ENCODE measurements around the gene LCE1A.

LCE1A gene, protein sequence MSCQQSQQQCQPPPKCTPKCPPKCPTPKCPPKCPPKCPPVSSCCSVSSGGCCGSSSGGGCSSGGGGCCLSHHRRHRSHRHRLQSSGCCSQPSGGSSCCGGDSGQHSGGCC

DNA sequence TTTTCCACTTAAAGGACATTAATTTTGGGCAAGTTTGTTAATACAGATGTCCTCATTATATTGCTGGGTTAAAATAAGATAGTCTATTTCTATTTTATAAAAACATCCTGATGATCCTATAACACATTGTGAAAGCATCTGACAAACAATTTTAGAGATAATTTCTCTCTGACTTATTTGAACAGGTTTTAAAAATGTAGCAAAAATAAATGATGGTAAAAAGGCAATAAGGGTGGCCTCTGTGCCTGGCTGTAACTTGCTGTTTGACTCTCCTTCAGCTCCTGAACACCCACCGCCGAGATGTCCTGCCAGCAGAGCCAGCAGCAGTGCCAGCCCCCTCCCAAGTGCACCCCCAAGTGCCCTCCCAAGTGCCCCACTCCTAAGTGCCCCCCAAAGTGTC lies at the start of gene LCE1A:
LCE1A (plus strand) TSS at position 301 of the 400 bp plus-strand sequence; CDS start at position 301, 0 bp downstream.
- H3K4me3 Mint-ChIP-seq = no peak within 1 kb of the TSS
- H3K4me1 Mint-ChIP-seq (ENCODE audit: low read depth) = no peaks in the 10 kb centered on the region
- H3K36me3 Mint-ChIP-seq = no peaks in the 10 kb centered on the region
- H3K27ac Mint-ChIP-seq = no peak within 1 kb of the TSS
- H3K9me3 Mint-ChIP-seq (ENCODE audit: low read depth) = no peaks in the 10 kb centered on the region
- H3K27me3 Mint-ChIP-seq = peaks cover 12% of the 10 kb centered on the region

DNA sequence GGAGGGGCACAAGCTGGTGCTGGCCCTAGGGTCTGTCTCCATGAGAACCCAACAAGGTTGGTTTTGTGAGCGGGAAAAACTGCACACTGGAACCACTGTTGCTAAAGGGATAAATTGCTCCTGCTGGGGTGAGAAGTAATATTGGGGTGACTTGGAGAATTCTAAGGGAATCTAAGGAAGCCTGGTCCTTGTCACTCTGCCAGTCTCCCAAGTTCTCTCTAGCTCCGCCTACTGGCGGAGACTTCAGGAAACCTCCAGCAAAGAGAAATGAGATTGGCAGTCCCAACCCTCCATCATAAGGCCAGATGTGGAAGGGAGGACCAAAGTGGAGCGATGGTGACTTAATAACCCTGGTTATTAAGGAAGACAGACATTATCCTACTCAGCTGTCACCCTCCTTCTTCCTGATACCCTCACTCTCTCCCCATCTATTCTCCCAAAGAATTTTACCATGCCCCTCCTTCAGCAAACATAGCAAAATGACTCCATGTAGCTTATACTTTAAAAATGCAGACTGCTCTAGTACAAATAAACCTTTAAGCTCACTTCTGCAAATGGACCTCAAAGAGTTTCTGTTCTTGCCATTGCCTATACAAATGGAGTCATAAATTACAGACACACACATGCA lies 49.6 kb upstream of the LCE1A start:
- Mint-ChIP-seq H3K4me1 (ENCODE audit: low read depth) (no peaks in the 10 kb centered on the region), H3K27ac (no peak overlapping the region), H3K4me3 (no peak overlapping the region), H3K36me3 (no peaks in the 10 kb centered on the region), H3K9me3 (ENCODE audit: low read depth) (no peaks in the 10 kb centered on the region), H3K27me3 (peaks cover 23% of the 10 kb centered on the region)

DNA sequence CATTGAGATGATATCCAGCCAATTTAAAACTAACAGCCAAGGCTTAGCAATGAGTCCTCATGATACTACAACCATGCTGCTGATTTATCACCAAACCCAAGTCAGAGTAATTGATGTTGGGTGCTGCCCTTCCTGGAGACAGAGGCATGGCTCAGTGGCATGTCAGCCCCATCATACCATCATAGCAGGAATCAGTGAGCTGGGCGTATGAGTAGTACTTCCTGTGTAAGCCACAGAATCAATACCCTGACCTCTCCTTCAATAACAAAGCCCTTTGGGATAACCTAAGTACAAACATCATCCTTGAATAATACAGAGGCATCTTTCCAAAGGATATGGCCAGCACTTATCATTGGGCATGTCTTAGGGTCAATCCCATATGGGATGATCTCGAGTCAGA lies 44.2 kb upstream of the LCE1A start:
- Mint-ChIP-seq H3K36me3 (no peaks in the 10 kb centered on the region), H3K4me1 (ENCODE audit: low read depth) (no peaks in the 10 kb centered on the region), H3K9me3 (ENCODE audit: low read depth) (no peaks in the 10 kb centered on the region), H3K4me3 (no peak overlapping the region), H3K27ac (no peak overlapping the region), H3K27me3 (peaks cover 28% of the 10 kb centered on the region)

DNA sequence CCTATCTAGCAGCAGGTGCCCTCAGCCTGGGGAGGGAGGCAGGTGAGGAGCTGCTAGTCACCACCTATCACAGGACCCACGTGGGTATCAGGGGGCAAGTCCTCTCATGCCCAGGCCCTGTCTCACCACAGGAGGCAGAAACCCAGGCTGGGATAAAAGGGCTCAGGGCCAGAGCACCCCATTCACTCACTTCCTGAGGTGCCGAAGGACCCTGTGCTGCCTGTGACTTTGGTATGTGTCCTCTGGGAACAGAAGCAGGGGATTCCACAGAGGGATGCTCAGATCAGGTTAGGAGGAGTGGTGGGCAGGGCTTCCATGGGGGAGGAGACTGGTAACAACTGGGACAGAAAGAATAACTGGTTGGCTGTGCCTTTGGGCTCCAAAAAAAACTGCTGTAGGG lies 41.2 kb upstream of the LCE1A start, which contains the start of gene LCE1E:
LCE1E (plus strand) TSS at position 181 of the 400 bp plus-strand sequence. CDS start 1,043 bp downstream, outside the sequence.
- no peaks in the 10 kb centered on the region for H3K36me3 Mint-ChIP-seq
- no peak within 1 kb of the TSS for H3K27ac Mint-ChIP-seq
- no peaks in the 10 kb centered on the region for H3K9me3 Mint-ChIP-seq (ENCODE audit: low read depth)
- peaks cover 21% of the 10 kb centered on the region for H3K27me3 Mint-ChIP-seq
- H3K4me1 Mint-ChIP-seq (ENCODE audit: low read depth) = no peaks in the 10 kb centered on the region
- no peak within 1 kb of the TSS for H3K4me3 Mint-ChIP-seq

DNA sequence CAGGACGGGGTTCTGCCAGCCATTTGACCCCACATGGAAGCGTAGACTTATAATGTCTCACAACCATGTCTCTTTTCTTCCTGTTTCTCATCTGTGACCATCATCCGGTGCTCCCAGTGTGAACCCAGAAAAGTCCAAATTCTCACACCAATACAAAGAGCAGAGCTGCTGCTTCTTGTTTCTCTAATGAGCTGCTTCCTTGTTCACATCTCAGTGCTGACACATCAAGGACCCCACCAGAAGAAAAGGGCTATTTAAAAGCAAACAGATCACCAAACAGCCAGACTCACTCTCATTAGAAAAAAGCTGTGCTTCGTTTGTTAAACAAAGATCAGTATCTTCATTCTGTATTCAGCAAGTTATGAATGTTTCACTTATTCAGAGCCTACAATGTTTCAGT lies 31.6 kb upstream of the LCE1A start:
- Mint-ChIP-seq H3K9me3 (ENCODE audit: low read depth) (no peaks in the 10 kb centered on the region), H3K4me3 (no peak overlapping the region), H3K27me3 (peaks cover 8% of the 10 kb centered on the region), H3K36me3 (no peaks in the 10 kb centered on the region), H3K27ac (no peak overlapping the region), H3K4me1 (ENCODE audit: low read depth) (no peaks in the 10 kb centered on the region)

DNA sequence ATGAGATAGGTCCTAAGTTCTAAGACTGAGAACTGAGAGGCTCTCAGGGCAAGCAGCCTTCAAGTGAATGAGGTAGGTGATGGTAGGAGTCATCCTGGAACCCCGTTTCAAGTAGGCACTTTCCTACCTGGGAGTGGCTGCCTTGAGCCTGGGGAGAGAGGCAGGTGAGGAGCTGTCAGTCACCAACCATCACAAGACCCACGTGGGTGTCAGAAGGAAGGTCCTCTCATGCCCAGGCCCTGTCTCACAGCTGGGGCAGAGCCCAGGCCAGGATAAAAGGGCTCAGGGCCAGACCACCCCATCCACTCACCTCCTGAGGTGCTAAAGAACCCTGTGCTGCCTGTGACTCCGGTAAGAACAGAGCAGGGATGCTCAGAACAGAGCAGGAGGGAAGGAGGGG lies 30.9 kb upstream of the LCE1A start, which contains the start of gene LCE1D:
LCE1D (plus strand) TSS at position 301 of the 400 bp plus-strand sequence. CDS start 1,074 bp downstream, outside the sequence.
- no peak within 1 kb of the TSS for H3K4me3 Mint-ChIP-seq
- H3K4me1 Mint-ChIP-seq (ENCODE audit: low read depth) = no peaks in the 10 kb centered on the region
- no peaks in the 10 kb centered on the region for H3K9me3 Mint-ChIP-seq (ENCODE audit: low read depth)
- H3K27ac Mint-ChIP-seq = no peak within 1 kb of the TSS
- H3K36me3 Mint-ChIP-seq = no peaks in the 10 kb centered on the region
- peaks cover 12% of the 10 kb centered on the region for H3K27me3 Mint-ChIP-seq

DNA sequence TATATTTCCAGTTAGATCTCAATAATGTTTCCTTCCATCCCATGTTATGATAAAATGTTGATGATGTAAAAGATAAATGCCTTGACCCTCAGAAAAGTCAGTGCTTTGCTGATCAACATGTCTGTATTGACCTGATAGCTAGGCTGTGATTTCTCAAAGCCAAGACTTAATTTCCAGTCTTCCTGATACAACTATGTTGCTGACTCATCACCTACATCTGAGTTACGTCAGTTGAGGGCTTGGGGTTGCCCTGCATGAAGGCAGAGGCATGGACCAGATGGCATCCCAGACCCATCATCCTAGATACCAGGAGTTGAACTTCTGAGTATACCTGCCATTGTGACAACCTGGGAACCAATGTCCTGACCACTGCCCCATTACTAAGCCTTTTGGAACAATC lies 25.9 kb upstream of the LCE1A start:
- H3K27me3 Mint-ChIP-seq = peaks cover 24% of the 10 kb centered on the region
- no peaks in the 10 kb centered on the region for H3K9me3 Mint-ChIP-seq (ENCODE audit: low read depth)
- no peaks in the 10 kb centered on the region for H3K4me1 Mint-ChIP-seq (ENCODE audit: low read depth)
- no peak overlapping the region for H3K27ac Mint-ChIP-seq
- no peak overlapping the region for H3K4me3 Mint-ChIP-seq
- no peaks in the 10 kb centered on the region for H3K36me3 Mint-ChIP-seq

DNA sequence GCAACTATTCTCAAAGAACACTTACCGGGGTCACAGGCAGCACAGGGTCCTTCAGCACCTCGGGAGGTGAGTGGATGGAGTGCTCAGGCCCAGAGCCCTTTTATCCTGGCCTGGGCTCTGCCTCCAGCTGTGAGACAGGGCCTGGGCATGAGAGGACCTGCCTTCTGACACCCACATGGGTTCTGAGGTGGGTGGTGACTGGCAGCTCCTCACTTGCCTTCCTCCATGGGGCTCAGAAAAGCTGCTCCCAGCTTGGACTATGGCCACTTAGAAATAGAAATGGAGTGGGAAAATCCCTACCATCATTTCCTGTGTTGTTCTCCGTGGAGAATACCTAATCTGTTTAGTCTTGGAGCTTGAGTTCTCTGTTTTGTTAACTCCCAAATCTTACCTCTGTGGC lies 20.7 kb upstream of the LCE1A start, which contains the start of gene LCE1C:
LCE1C (minus strand) TSS at position 76 of the 400 bp plus-strand sequence. CDS start 1,173 bp downstream, outside the sequence.
- Mint-ChIP-seq H3K4me3 (no peak within 1 kb of the TSS), H3K4me1 (ENCODE audit: low read depth) (no peaks in the 10 kb centered on the region), H3K27ac (no peak within 1 kb of the TSS), H3K36me3 (no peaks in the 10 kb centered on the region), H3K27me3 (peaks cover 19% of the 10 kb centered on the region), H3K9me3 (ENCODE audit: low read depth) (peaks cover 3% of the 10 kb centered on the region)

DNA sequence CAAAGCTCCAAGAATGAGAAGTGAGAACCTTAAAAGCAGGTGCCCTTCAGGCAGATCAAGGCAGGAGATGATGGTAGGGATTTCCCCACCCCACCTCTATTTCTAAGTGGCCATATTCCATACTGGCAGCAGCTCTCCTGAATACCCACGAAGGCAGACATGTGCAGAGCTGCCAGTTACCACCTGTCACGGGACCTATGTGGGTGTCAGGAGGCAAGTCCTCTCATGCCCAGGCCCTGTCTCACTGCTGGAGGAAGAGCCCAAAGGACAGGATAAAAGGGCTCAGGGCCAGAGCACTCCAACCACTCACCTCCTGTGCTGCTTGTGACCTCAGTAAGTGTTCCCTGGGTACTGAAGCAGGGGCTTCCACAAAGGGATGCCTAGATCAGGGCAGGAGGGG lies 16.2 kb upstream of the LCE1A start:
- no peak overlapping the region for H3K4me3 Mint-ChIP-seq
- H3K36me3 Mint-ChIP-seq = peaks cover 3% of the 10 kb centered on the region
- no peak overlapping the region for H3K27ac Mint-ChIP-seq
- peaks cover 5% of the 10 kb centered on the region for H3K9me3 Mint-ChIP-seq (ENCODE audit: low read depth)
- peaks cover 15% of the 10 kb centered on the region for H3K27me3 Mint-ChIP-seq
- H3K4me1 Mint-ChIP-seq (ENCODE audit: low read depth) = no peaks in the 10 kb centered on the region

DNA sequence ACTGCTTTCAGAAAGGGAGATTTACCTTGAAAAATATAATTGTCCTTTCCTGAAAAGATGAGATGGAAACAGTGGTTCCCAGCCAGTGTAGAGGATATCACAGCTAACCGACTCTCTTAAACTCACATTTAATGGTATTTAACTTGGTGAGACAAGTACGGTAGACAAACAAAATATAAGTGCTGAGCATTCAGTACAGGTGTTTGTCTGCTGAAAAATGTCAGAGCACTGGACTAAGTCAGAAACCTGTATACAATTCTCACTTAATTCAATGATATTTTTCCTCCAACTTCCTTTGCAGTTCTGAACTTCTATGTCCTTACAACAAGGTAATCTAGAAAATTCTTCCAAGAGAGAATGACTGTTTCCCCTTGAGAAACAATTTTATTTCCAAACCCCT lies 15.6 kb upstream of the LCE1A start, which contains the start of gene LCE1B:
LCE1B (plus strand) TSS at position 301 of the 400 bp plus-strand sequence. CDS start 476 bp downstream, outside the sequence.
- H3K9me3 Mint-ChIP-seq (ENCODE audit: low read depth) = peaks cover 5% of the 10 kb centered on the region
- H3K36me3 Mint-ChIP-seq = peaks cover 3% of the 10 kb centered on the region
- no peak within 1 kb of the TSS for H3K27ac Mint-ChIP-seq
- H3K4me3 Mint-ChIP-seq = no peak within 1 kb of the TSS
- peaks cover 17% of the 10 kb centered on the region for H3K27me3 Mint-ChIP-seq
- no peaks in the 10 kb centered on the region for H3K4me1 Mint-ChIP-seq (ENCODE audit: low read depth)

DNA sequence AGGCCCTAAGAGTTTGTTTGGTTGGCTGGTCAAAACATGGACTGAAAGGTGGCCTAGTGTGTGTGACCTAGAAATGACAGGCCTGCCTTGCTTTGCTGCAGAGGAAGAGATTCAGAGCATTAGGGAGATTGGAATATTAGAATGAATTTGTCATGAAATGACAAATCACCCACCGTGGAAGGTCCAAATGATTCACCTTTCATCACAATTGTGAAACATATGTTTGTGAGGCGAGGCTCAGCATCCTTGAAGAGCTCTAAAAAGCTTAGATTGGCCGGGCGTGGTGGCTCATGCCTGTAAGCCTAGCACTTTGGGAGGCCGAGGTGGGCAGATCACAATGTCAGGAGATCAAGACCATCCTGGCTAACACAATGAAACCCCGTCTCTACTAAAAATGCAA lies 10.0 kb upstream of the LCE1A start:
- Mint-ChIP-seq H3K4me3 (no peak overlapping the region), H3K27me3 (peaks cover 10% of the 10 kb centered on the region), H3K9me3 (ENCODE audit: low read depth) (peaks cover 2% of the 10 kb centered on the region), H3K4me1 (ENCODE audit: low read depth) (no peaks in the 10 kb centered on the region), H3K36me3 (peaks cover 3% of the 10 kb centered on the region), H3K27ac (no peak overlapping the region)

DNA sequence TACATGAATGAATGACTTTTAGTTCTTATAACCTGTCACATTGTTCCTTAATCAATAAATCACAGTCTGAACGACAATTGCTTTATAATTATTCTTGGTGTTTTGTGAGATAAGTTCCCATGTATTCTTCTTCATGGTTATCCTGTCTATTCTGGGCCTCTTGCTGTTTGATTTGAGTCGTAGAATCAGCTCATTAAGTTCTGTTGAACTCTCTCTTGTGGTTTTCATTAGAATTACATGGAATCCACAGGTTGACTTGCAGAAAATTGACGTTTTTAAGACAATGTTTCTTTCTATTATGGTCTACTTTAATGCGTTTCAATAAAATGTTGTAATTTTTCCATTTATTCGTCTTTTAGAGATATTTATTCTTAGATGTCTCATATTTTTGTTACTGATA lies 4.0 kb upstream of the LCE1A start:
- Mint-ChIP-seq H3K36me3 (no peaks in the 10 kb centered on the region), H3K4me3 (no peak overlapping the region), H3K27me3 (peaks cover 11% of the 10 kb centered on the region), H3K4me1 (ENCODE audit: low read depth) (no peaks in the 10 kb centered on the region), H3K27ac (no peak overlapping the region), H3K9me3 (ENCODE audit: low read depth) (no peaks in the 10 kb centered on the region)

DNA sequence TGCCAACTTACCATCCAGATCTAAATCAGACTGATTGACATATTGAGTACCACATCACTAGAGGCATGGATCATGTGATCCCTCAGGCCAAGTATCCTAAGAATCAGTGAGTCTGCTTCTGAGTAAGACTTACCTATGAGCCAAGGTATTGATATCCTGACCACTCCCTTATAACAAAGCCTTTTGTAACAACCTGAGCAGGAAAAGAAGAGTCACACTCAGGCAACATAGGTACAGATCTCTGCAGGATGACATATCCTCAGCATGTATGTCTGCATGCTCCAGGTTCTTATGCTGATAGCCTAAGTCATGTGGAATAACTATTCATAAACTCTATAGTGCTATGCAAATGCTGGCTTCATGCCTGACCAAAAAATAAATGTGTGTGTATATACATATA lies 2.3 kb upstream of the LCE1A start:
- H3K4me3 Mint-ChIP-seq = no peak overlapping the region
- H3K36me3 Mint-ChIP-seq = no peaks in the 10 kb centered on the region
- H3K4me1 Mint-ChIP-seq (ENCODE audit: low read depth) = no peaks in the 10 kb centered on the region
- H3K9me3 Mint-ChIP-seq (ENCODE audit: low read depth) = no peaks in the 10 kb centered on the region
- no peak overlapping the region for H3K27ac Mint-ChIP-seq
- peaks cover 12% of the 10 kb centered on the region for H3K27me3 Mint-ChIP-seq

DNA sequence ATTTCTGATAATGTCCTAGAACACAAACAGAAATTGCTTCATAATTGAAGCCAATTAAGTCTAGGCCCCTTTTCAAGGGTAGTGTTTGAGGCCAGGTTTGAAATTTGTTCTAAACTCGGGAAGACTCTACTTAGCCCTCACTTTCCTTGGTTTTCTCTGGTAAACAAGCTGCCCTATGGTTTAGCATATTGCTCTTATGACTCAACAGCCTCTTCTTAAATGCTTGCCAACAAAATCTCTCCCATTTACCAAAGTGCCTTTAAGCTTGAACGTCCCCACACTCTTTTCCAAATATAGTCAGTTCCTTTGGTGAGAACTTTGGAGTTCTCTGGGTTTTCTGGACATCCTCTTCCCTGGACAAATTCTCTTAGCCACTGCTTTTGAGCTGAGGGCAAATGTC lies 9.6 kb downstream of the LCE1A start:
- H3K9me3 Mint-ChIP-seq (ENCODE audit: low read depth) = no peaks in the 10 kb centered on the region
- H3K4me1 Mint-ChIP-seq (ENCODE audit: low read depth) = no peaks in the 10 kb centered on the region
- H3K4me3 Mint-ChIP-seq = no peak overlapping the region
- H3K27me3 Mint-ChIP-seq = peaks cover 9% of the 10 kb centered on the region
- H3K36me3 Mint-ChIP-seq = no peaks in the 10 kb centered on the region
- H3K27ac Mint-ChIP-seq = no peak overlapping the region

DNA sequence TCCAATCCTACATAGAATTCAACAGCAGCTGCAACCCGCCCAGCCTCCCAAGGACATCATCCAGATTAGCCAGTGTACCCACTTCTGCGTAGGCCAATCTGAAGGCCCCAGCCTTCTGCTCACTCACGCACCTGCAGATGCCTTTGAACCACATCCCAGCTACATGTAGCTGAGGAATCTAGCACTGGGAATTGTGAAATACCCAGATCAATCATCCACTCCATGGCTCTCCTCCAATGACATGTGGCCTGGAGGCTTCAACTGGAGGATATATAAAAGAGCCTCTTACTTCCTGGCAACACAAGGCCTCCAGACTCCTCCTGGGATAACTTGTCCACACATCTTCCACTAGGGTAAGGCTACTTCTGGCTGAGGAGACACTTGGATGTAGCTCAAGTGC lies 15.3 kb downstream of the LCE1A start, which contains the start of gene LCE6A:
LCE6A (plus strand) TSS at position 301 of the 400 bp plus-strand sequence. CDS start 665 bp downstream, outside the sequence.
- no peaks in the 10 kb centered on the region for H3K4me1 Mint-ChIP-seq (ENCODE audit: low read depth)
- H3K27me3 Mint-ChIP-seq = peaks cover 20% of the 10 kb centered on the region
- no peaks in the 10 kb centered on the region for H3K9me3 Mint-ChIP-seq (ENCODE audit: low read depth)
- no peak within 1 kb of the TSS for H3K4me3 Mint-ChIP-seq
- no peaks in the 10 kb centered on the region for H3K36me3 Mint-ChIP-seq
- no peak within 1 kb of the TSS for H3K27ac Mint-ChIP-seq
